OCI-LY1 (cell line): ENCODE measurements around the gene SMG9.

Experiments
- H2AFZ ChIP-seq: fragments of 200-600 bp; sonication (generic), shearing (Covaris generic); 2 replicates; pipeline ENCODE4 v1.6.0; 2014; ENCODE audit warnings: antibody characterized with exemption, mild to moderate bottlenecking, low read length
- H3F3A ChIP-seq: fragments of 200-600 bp; sonication (generic), shearing (Covaris generic); 2 replicates; pipeline ENCODE4 v1.6.0; 2014; ENCODE audit warnings: mild to moderate bottlenecking, antibody characterized with exemption, low read length, moderate library complexity; ENCODE audit not compliant: insufficient read depth
- H3K27ac ChIP-seq: fragments of 200-600 bp; sonication (generic); 2 replicates; pipeline ENCODE4 v1.5.1; 2014; ENCODE audit warnings: low read length, mixed run types, mild to moderate bottlenecking, low read depth; ENCODE audit not compliant: poor library complexity, severe bottlenecking
- H3K27me3 ChIP-seq: fragments of 200-600 bp; sonication (generic); 2 replicates; pipeline ENCODE4 v1.6.0; 2014; ENCODE audit warnings: antibody characterized with exemption, mild to moderate bottlenecking, low read length, moderate library complexity; ENCODE audit not compliant: insufficient read depth
- H3K36me3 ChIP-seq: fragments of 200-600 bp; sonication (generic); 2 replicates; pipeline ENCODE4 v1.6.1; 2014; ENCODE audit warnings: mild to moderate bottlenecking, antibody characterized with exemption, low read length, moderate library complexity, mixed read lengths; ENCODE audit not compliant: insufficient read depth
- H3K4me1 ChIP-seq: fragments of 200-600 bp; sonication (generic); 2 replicates; pipeline ENCODE4 v1.5.1; 2014; ENCODE audit warnings: mild to moderate bottlenecking, low read length, moderate library complexity; ENCODE audit not compliant: insufficient read depth, severe bottlenecking
- H3K4me2 ChIP-seq: fragments of 200-600 bp; sonication (generic), shearing (Covaris generic); 2 replicates; pipeline ENCODE4 v1.6.1; 2014; ENCODE audit warnings: low read length
- H3K4me3 ChIP-seq: fragments of 200-600 bp; sonication (generic); 2 replicates; pipeline ENCODE4 v1.5.1; 2014; ENCODE audit warnings: low read length, low read depth, mild to moderate bottlenecking, mixed read lengths; ENCODE audit not compliant: poor library complexity, severe bottlenecking
- H3K79me2 ChIP-seq: fragments of 200-600 bp; shearing (Covaris generic); 2 replicates; pipeline ENCODE4 v1.6.1; 2016; ENCODE audit warnings: mixed run types, low read length, mixed read lengths; ENCODE audit not compliant: insufficient read depth
- H3K9ac ChIP-seq: fragments of 200-600 bp; sonication (generic), shearing (Covaris generic); 2 replicates; pipeline ENCODE4 v1.6.1; 2014; ENCODE audit warnings: mild to moderate bottlenecking, low read length, mixed read lengths
- H3K9me2 ChIP-seq: fragments of 200-600 bp; sonication (generic), shearing (Covaris generic); 2 replicates; pipeline ENCODE4 v1.6.1; 2014; ENCODE audit warnings: low read depth, mild to moderate bottlenecking, low read length, mixed read lengths
- H3K9me3 ChIP-seq: fragments of 200-600 bp; shearing (Covaris generic); 2 replicates; pipeline ENCODE4 v1.6.1; 2014; ENCODE audit warnings: low read length, mixed read lengths
- H4K20me1 ChIP-seq: fragments of 200-600 bp; sonication (generic), shearing (Covaris generic); 2 replicates; pipeline ENCODE4 v1.6.0; 2016; ENCODE audit warnings: mild to moderate bottlenecking, low read length; ENCODE audit not compliant: insufficient read depth
- CTCF ChIP-seq: fragments of 200-600 bp; sonication (generic), shearing (Covaris generic); IDR thresholded peaks from 2 replicates; pipeline ENCODE4 v1.5.1; 2017; ENCODE audit warnings: mild to moderate bottlenecking, antibody characterized with exemption, low read length, moderate library complexity, mixed read lengths
- EZH2 ChIP-seq: fragments of 200-600 bp; sonication (generic), shearing (Covaris generic); IDR thresholded peaks from 2 replicates; pipeline ENCODE4 v1.8.0; 2017; ENCODE audit warnings: borderline replicate concordance, mixed run types, mild to moderate bottlenecking, antibody characterized with exemption, low read length, moderate library complexity, mixed read lengths

SMG9 gene

GRCh38 chr19:43687660-43687997 is 67.1 kb downstream of the SMG9 start:
- H3K4me3 ChIP-seq = no peak overlapping the region
- H3K36me3 ChIP-seq = no peaks in the 10 kb centered on the region
- no peak overlapping the region for H3K9ac ChIP-seq
- no peaks in the 10 kb centered on the region for H4K20me1 ChIP-seq
- peaks cover 6% of the 10 kb centered on the region; the same call in 1 of the 2 replicates for H3K27me3 ChIP-seq
- H3K79me2 ChIP-seq = no peaks in the 10 kb centered on the region
- peaks cover 6% of the 10 kb centered on the region; the same call in 1 of the 2 replicates for H3K9me3 ChIP-seq
- no peak overlapping the region for H3K4me2 ChIP-seq
- no peaks in the 10 kb centered on the region for H3K9me2 ChIP-seq
- no peaks in the 10 kb centered on the region for H3K4me1 ChIP-seq
- no peaks in the 10 kb centered on the region for H3F3A ChIP-seq
- no peak overlapping the region for H2AFZ ChIP-seq
- no peak overlapping the region for H3K27ac ChIP-seq
- TF ChIP-seq CTCF (no peak), EZH2 (no peak)

GRCh38 chr19:43684326-43684725 is 70.4 kb downstream of the SMG9 start:
- Histone ChIP-seq H3K9me2 (no peaks in the 10 kb centered on the region), H3K27me3 (no peaks in the 10 kb centered on the region), H3K4me1 (no peaks in the 10 kb centered on the region), H3K9ac (no peak overlapping the region), H3K27ac (no peak overlapping the region), H4K20me1 (no peaks in the 10 kb centered on the region), H3K36me3 (no peaks in the 10 kb centered on the region), H2AFZ (no peak overlapping the region), H3F3A (no peaks in the 10 kb centered on the region), H3K79me2 (no peaks in the 10 kb centered on the region), H3K4me3 (no peak overlapping the region), H3K9me3 (no peaks in the 10 kb centered on the region), H3K4me2 (no peak overlapping the region)
- TF ChIP-seq EZH2 (no peak), CTCF (no peak)

- no peak for TF ChIP-seq CTCF
- TF ChIP-seq EZH2 = no peak
- Histone ChIP-seq H3K9ac (no peak overlapping the region), H3K4me2 (no peak overlapping the region), H3K9me3 (no peaks in the 10 kb centered on the region), H3K4me3 (no peak overlapping the region), H3K79me2 (no peaks in the 10 kb centered on the region), H3K27me3 (no peaks in the 10 kb centered on the region), H3K27ac (no peak overlapping the region), H3F3A (no peaks in the 10 kb centered on the region), H2AFZ (no peak overlapping the region), H3K4me1 (no peaks in the 10 kb centered on the region), H3K9me2 (no peaks in the 10 kb centered on the region), H3K36me3 (no peaks in the 10 kb centered on the region), H4K20me1 (no peaks in the 10 kb centered on the region)
Measured at GRCh38 chr19:43683905-43684304, 70.9 kb downstream of the SMG9 start.
